Measurements from ENCODE around the gene MMP15.

Gene MMP15

GRCh38 chr16:58032710-58033293 is 7.2 kb downstream of the MMP15 start:
- DNase-seq (ENCODE audit: low spot score): no peak
- no peak for TF ChIP-seq CTCF (IDR thresholded peaks at IDR 0.05; ENCODE audit: extremely low read depth, missing control alignments)

- TF ChIP-seq CTCF (IDR thresholded peaks at IDR 0.05; ENCODE audit: extremely low read depth, missing control alignments): no peak
- DNase-seq (ENCODE audit: low spot score): no peak
Observed at GRCh38 chr16:58034128-58034685, 8.7 kb downstream of the MMP15 start.

GRCh38 chr16:58034774-58035173 is 9.2 kb downstream of the MMP15 start:
- DNase-seq (ENCODE audit: low spot score): no peak
- TF ChIP-seq CTCF (IDR thresholded peaks at IDR 0.05; ENCODE audit: extremely low read depth, missing control alignments): no peak

GRCh38 chr16:58035356-58036170 is 10.0 kb downstream of the MMP15 start:
- no peak for DNase-seq (ENCODE audit: low spot score)
- TF ChIP-seq CTCF (IDR thresholded peaks at IDR 0.05; ENCODE audit: extremely low read depth, missing control alignments): no peak

- no peak for DNase-seq (ENCODE audit: low spot score)
- no peak for TF ChIP-seq CTCF (IDR thresholded peaks at IDR 0.05; ENCODE audit: extremely low read depth, missing control alignments)
Observed at GRCh38 chr16:58036943-58037342, 11.4 kb downstream of the MMP15 start.

GRCh38 chr16:58037365-58038057 is 12.0 kb downstream of the MMP15 start:
- DNase-seq (ENCODE audit: low spot score): peak; percentile 15
- TF ChIP-seq CTCF (IDR thresholded peaks at IDR 0.05; ENCODE audit: extremely low read depth, missing control alignments): no peak

GRCh38 chr16:58038219-58038641 is 12.7 kb downstream of the MMP15 start:
- no peak for TF ChIP-seq CTCF (IDR thresholded peaks at IDR 0.05; ENCODE audit: extremely low read depth, missing control alignments)
- DNase-seq (ENCODE audit: low spot score): peak; percentile 15
